ENCODE results near the gene TRIM31. TPM values are rescaled to one million over a fixed set of nuclear protein-coding genes. Genes with fewer than 3 reads are reported as not detected.

The TRIM31 gene
- total and polyA plus RNA-seq, 4 donors = 0.16 to 1.3 (median 0.48) TPM

- Histone ChIP-seq H3K4me1 (ENCODE audit: control insufficient read depth in 4 of 4, insufficient read depth in 4 of 4, low read length in 3 of 4) (peaks cover 0 to 27% (median 10%) of the 10 kb centered on the region in 4 donors), H3K36me3 (ENCODE audit: control insufficient read depth in 4 of 4, insufficient read depth in 3 of 4, low read depth in 1 of 4, low read length in 3 of 4) (no peaks in the 10 kb centered on the region), H3K4me3 (ENCODE audit: low read depth in 1 of 3, low read length in 3 of 3) (no peak overlapping the region), H3K27me3 (ENCODE audit: control insufficient read depth in 4 of 4, insufficient read depth in 4 of 4, low read length in 3 of 4) (no peaks in the 10 kb centered on the region), H3K9ac (ENCODE audit: low read depth in 1 of 2, low read length in 2 of 2) (no peak overlapping the region), H3K27ac (ENCODE audit: low read depth in 1 of 2, low read length in 2 of 2) (no peak overlapping the region), H3K9me3 (ENCODE audit: control insufficient read depth in 4 of 4, low read length in 3 of 4) (no peaks in the 10 kb centered on the region)
- TF ChIP-seq GABPA (IDR thresholded peaks at IDR 0.05 in 1 of 2, conservative IDR thresholded peaks at IDR 0.05 in 1 of 2) (no peak), RXRA (IDR thresholded peaks at IDR 0.05) (no peak), TAF1 (conservative IDR thresholded peaks at IDR 0.05) (no peak), YY1 (IDR thresholded peaks at IDR 0.05) (no peak), NR2F2 (IDR thresholded peaks at IDR 0.05) (no peak), HNF4G (IDR thresholded peaks at IDR 0.05) (no peak), JUND (IDR thresholded peaks at IDR 0.05) (no peak), ATF3 (IDR thresholded peaks at IDR 0.05) (no peak), HNF4A (conservative IDR thresholded peaks at IDR 0.05) (no peak), FOXA1 (IDR thresholded peaks at IDR 0.05) (no peak), SP1 (IDR thresholded peaks at IDR 0.05) (no peak), RAD21 (IDR thresholded peaks at IDR 0.05) (no peak), FOXA2 (IDR thresholded peaks at IDR 0.05) (no peak)
- TF ChIP-seq, protein P1, sequence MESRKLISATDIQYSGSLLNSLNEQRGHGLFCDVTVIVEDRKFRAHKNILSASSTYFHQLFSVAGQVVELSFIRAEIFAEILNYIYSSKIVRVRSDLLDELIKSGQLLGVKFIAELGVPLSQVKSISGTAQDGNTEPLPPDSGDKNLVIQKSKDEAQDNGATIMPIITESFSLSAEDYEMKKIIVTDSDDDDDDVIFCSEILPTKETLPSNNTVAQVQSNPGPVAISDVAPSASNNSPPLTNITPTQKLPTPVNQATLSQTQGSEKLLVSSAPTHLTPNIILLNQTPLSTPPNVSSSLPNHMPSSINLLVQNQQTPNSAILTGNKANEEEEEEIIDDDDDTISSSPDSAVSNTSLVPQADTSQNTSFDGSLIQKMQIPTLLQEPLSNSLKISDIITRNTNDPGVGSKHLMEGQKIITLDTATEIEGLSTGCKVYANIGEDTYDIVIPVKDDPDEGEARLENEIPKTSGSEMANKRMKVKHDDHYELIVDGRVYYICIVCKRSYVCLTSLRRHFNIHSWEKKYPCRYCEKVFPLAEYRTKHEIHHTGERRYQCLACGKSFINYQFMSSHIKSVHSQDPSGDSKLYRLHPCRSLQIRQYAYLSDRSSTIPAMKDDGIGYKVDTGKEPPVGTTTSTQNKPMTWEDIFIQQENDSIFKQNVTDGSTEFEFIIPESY (IDR thresholded peaks at IDR 0.05) = no peak
- DNase-seq (ENCODE audit: low spot score) = no peak
Observed at GRCh38 chr6:30157581-30157980, 44.7 kb upstream of the TRIM31 start.

GRCh38 chr6:30156774-30157173 is 43.9 kb upstream of the TRIM31 start:
- no peaks in the 10 kb centered on the region for H3K27me3 ChIP-seq (ENCODE audit: control insufficient read depth in 4 of 4, insufficient read depth in 4 of 4, low read length in 3 of 4)
- H3K4me3 ChIP-seq (ENCODE audit: low read depth in 1 of 3, low read length in 3 of 3) = no peak overlapping the region
- no peak overlapping the region for H3K27ac ChIP-seq (ENCODE audit: low read depth in 1 of 2, low read length in 2 of 2)
- H3K36me3 ChIP-seq (ENCODE audit: control insufficient read depth in 4 of 4, insufficient read depth in 3 of 4, low read depth in 1 of 4, low read length in 3 of 4) = no peaks in the 10 kb centered on the region
- peaks cover 0 to 23% (median 10%) of the 10 kb centered on the region in 4 donors for H3K4me1 ChIP-seq (ENCODE audit: control insufficient read depth in 4 of 4, insufficient read depth in 4 of 4, low read length in 3 of 4)
- TF ChIP-seq, protein P2, sequence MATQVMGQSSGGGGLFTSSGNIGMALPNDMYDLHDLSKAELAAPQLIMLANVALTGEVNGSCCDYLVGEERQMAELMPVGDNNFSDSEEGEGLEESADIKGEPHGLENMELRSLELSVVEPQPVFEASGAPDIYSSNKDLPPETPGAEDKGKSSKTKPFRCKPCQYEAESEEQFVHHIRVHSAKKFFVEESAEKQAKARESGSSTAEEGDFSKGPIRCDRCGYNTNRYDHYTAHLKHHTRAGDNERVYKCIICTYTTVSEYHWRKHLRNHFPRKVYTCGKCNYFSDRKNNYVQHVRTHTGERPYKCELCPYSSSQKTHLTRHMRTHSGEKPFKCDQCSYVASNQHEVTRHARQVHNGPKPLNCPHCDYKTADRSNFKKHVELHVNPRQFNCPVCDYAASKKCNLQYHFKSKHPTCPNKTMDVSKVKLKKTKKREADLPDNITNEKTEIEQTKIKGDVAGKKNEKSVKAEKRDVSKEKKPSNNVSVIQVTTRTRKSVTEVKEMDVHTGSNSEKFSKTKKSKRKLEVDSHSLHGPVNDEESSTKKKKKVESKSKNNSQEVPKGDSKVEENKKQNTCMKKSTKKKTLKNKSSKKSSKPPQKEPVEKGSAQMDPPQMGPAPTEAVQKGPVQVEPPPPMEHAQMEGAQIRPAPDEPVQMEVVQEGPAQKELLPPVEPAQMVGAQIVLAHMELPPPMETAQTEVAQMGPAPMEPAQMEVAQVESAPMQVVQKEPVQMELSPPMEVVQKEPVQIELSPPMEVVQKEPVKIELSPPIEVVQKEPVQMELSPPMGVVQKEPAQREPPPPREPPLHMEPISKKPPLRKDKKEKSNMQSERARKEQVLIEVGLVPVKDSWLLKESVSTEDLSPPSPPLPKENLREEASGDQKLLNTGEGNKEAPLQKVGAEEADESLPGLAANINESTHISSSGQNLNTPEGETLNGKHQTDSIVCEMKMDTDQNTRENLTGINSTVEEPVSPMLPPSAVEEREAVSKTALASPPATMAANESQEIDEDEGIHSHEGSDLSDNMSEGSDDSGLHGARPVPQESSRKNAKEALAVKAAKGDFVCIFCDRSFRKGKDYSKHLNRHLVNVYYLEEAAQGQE (IDR thresholded peaks at IDR 0.05) = no peak
- TF ChIP-seq, protein P1 (IDR thresholded peaks at IDR 0.05) = no peak
- TF ChIP-seq TAF1 (conservative IDR thresholded peaks at IDR 0.05) (no peak), GABPA (IDR thresholded peaks at IDR 0.05 in 1 of 2, conservative IDR thresholded peaks at IDR 0.05 in 1 of 2) (no peak)
- WGBS = 90% methylated on average over 9 of the region's 9 CpGs
- no peak overlapping the region for H3K9ac ChIP-seq (ENCODE audit: low read depth in 1 of 2, low read length in 2 of 2)
- H3K9me3 ChIP-seq (ENCODE audit: control insufficient read depth in 4 of 4, low read length in 3 of 4) = no peaks in the 10 kb centered on the region
- no peak for DNase-seq (ENCODE audit: low spot score)
